Measurements from ENCODE around the gene RFC4. TPM values are rescaled to one million over a fixed set of nuclear protein-coding genes. Genes with fewer than 3 reads are reported as not detected.
A peak's percentile ranks its signal among the peaks of the same experiment; 100 is the strongest.

Gene RFC4
- total and polyA plus RNA-seq, 2 of the 13 experiments (the other 11 are each of a cell fraction or from before 2014, with no cell fraction given) = 18.5 to 103 TPM

- TF ChIP-seq ARID5B (CRISPR knock-in tag; IDR thresholded peaks at IDR 0.05) = peak; percentile 68
- TF ChIP-seq ZSCAN9 (CRISPR knock-in tag; IDR thresholded peaks at IDR 0.05; ENCODE audit: borderline replicate concordance) = peak; percentile 70; the same call in 1 of the 2 replicates
- TF ChIP-seq KLF6 (CRISPR knock-in tag; IDR thresholded peaks at IDR 0.05) = peak; percentile 43; the same call in 1 of the 2 replicates
- peak; percentile 77; the same call in 1 of the 2 replicates for TF ChIP-seq RNF219 (CRISPR knock-in tag; IDR thresholded peaks at IDR 0.05)
- TF ChIP-seq, protein P1, sequence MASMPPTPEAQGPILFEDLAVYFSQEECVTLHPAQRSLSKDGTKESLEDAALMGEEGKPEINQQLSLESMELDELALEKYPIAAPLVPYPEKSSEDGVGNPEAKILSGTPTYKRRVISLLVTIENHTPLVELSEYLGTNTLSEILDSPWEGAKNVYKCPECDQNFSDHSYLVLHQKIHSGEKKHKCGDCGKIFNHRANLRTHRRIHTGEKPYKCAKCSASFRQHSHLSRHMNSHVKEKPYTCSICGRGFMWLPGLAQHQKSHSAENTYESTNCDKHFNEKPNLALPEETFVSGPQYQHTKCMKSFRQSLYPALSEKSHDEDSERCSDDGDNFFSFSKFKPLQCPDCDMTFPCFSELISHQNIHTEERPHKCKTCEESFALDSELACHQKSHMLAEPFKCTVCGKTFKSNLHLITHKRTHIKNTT (CRISPR knock-in tag; IDR thresholded peaks at IDR 0.05) = no peak
- peak; percentile 96; the same call in 1 of the 2 replicates for TF ChIP-seq ZNF333 (CRISPR knock-in tag; IDR thresholded peaks at IDR 0.05; ENCODE audit: borderline replicate concordance)
- TF ChIP-seq ZXDC (CRISPR knock-in tag; IDR thresholded peaks at IDR 0.05) = peak; percentile 58; the same call in 1 of the 2 replicates
- no peak for TF ChIP-seq TCF7 (IDR thresholded peaks at IDR 0.05; ENCODE audit: low read depth)
- 0 out of 2 replicates have a peak, but pooled peaks have one; percentile 35 for TF ChIP-seq RCOR2 (CRISPR knock-in tag; IDR thresholded peaks at IDR 0.05)
- TF ChIP-seq, protein P2, sequence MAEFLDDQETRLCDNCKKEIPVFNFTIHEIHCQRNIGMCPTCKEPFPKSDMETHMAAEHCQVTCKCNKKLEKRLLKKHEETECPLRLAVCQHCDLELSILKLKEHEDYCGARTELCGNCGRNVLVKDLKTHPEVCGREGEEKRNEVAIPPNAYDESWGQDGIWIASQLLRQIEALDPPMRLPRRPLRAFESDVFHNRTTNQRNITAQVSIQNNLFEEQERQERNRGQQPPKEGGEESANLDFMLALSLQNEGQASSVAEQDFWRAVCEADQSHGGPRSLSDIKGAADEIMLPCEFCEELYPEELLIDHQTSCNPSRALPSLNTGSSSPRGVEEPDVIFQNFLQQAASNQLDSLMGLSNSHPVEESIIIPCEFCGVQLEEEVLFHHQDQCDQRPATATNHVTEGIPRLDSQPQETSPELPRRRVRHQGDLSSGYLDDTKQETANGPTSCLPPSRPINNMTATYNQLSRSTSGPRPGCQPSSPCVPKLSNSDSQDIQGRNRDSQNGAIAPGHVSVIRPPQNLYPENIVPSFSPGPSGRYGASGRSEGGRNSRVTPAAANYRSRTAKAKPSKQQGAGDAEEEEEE (CRISPR knock-in tag; IDR thresholded peaks at IDR 0.05; ENCODE audit: borderline replicate concordance) = no peak
- TF ChIP-seq NFKB2 (CRISPR knock-in tag; IDR thresholded peaks at IDR 0.05; ENCODE audit: borderline replicate concordance) = peak; percentile 94
- peak; percentile 87 for TF ChIP-seq MED8 (CRISPR knock-in tag; IDR thresholded peaks at IDR 0.05; ENCODE audit: insufficient replicate concordance)
- no peak; the same call in 1 of the 2 replicates for TF ChIP-seq SRY (CRISPR knock-in tag; IDR thresholded peaks at IDR 0.05)
- no peak for TF ChIP-seq SOX6 (IDR thresholded peaks at IDR 0.05)
- TF ChIP-seq SOX6 (CRISPR knock-in tag; IDR thresholded peaks at IDR 0.05) = peak; percentile 77
Observed at GRCh38 chr3:186806089-186807055, at the start of gene RFC4 (continued).

All from HepG2 (cell line).